ENCODE measurements around the gene FGGY.
A peak's percentile ranks its signal among the peaks of the same experiment; 100 is the strongest.

Gene FGGY

GRCh38 chr1:59695252-59695651 lies 398.4 kb downstream of the FGGY start:
- no peak overlapping the region for H3K27ac ChIP-seq
- no peaks in the 10 kb centered on the region for H3K9me3 ChIP-seq (ENCODE audit: severe bottlenecking)
- H3K27me3 ChIP-seq (ENCODE audit: insufficient read depth, low read depth, severe bottlenecking), result no peaks in the 10 kb centered on the region
- no peak overlapping the region for H3K4me3 ChIP-seq (ENCODE audit: low read depth, low read length)
- H3K36me3 ChIP-seq, result no peaks in the 10 kb centered on the region
- no peak for DNase-seq
- TF ChIP-seq, protein P1, sequence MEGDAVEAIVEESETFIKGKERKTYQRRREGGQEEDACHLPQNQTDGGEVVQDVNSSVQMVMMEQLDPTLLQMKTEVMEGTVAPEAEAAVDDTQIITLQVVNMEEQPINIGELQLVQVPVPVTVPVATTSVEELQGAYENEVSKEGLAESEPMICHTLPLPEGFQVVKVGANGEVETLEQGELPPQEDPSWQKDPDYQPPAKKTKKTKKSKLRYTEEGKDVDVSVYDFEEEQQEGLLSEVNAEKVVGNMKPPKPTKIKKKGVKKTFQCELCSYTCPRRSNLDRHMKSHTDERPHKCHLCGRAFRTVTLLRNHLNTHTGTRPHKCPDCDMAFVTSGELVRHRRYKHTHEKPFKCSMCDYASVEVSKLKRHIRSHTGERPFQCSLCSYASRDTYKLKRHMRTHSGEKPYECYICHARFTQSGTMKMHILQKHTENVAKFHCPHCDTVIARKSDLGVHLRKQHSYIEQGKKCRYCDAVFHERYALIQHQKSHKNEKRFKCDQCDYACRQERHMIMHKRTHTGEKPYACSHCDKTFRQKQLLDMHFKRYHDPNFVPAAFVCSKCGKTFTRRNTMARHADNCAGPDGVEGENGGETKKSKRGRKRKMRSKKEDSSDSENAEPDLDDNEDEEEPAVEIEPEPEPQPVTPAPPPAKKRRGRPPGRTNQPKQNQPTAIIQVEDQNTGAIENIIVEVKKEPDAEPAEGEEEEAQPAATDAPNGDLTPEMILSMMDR (IDR thresholded peaks at IDR 0.05; ENCODE audit: low read depth, low read length), result no peak

GRCh38 chr1:59696421-59697115 lies 399.7 kb downstream of the FGGY start:
- DNase-seq, result no peak
- H3K27me3 ChIP-seq (ENCODE audit: insufficient read depth, low read depth, severe bottlenecking), result no peaks in the 10 kb centered on the region
- H3K4me3 ChIP-seq (ENCODE audit: low read depth, low read length), result no peak overlapping the region
- TF ChIP-seq, protein P1 (IDR thresholded peaks at IDR 0.05; ENCODE audit: low read depth, low read length), result no peak
- H3K36me3 ChIP-seq, result no peaks in the 10 kb centered on the region
- no peak overlapping the region for H3K27ac ChIP-seq
- H3K9me3 ChIP-seq (ENCODE audit: severe bottlenecking), result no peaks in the 10 kb centered on the region

GRCh38 chr1:59697150-59697800 lies 400.4 kb downstream of the FGGY start:
- DNase-seq, result no peak
- Histone ChIP-seq H3K27ac (no peak overlapping the region), H3K4me3 (ENCODE audit: low read depth, low read length) (no peak overlapping the region), H3K27me3 (ENCODE audit: insufficient read depth, low read depth, severe bottlenecking) (no peaks in the 10 kb centered on the region), H3K9me3 (ENCODE audit: severe bottlenecking) (no peaks in the 10 kb centered on the region), H3K36me3 (no peaks in the 10 kb centered on the region)
- TF ChIP-seq, protein P1 (IDR thresholded peaks at IDR 0.05; ENCODE audit: low read depth, low read length), result no peak

GRCh38 chr1:59698386-59698785 lies 401.5 kb downstream of the FGGY start:
- DNase-seq, result no peak
- Histone ChIP-seq H3K4me3 (ENCODE audit: low read depth, low read length) (no peak overlapping the region), H3K36me3 (no peaks in the 10 kb centered on the region), H3K9me3 (ENCODE audit: severe bottlenecking) (no peaks in the 10 kb centered on the region), H3K27me3 (ENCODE audit: insufficient read depth, low read depth, severe bottlenecking) (no peaks in the 10 kb centered on the region), H3K27ac (no peak overlapping the region)
- TF ChIP-seq, protein P1 (IDR thresholded peaks at IDR 0.05; ENCODE audit: low read depth, low read length), result no peak

DNA sequence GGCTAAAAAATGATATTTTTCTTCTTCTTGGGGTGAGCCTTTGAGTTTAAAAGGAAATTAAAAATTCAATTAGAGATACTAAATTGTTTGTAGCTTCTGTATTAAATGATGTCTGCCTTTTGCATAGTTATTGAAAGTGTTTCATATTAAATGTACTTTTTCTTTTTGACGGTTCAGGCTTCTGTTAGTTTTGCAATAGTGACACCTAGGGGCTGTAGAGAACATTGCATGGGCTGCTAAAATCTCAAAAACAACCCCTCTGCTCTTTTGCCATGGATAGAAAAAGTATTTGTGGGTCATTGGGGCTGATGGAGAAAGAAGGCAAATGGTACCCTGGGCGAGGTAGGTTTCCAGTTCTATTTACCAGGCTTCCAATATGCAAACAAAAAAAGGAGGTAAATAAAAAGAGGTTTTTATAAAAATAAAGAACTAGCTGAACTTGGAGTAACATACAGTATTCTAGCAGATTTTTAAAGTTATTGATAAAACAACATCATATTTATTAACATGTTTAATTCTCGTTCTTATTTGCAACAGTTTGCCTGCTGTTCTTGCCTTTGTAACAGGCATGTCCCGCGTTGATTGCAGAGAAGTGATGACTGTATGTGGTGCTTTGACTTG lies 402.4 kb downstream of the FGGY start:
- Histone ChIP-seq H3K4me3 (ENCODE audit: low read depth, low read length) (no peak overlapping the region), H3K9me3 (ENCODE audit: severe bottlenecking) (no peaks in the 10 kb centered on the region), H3K36me3 (no peaks in the 10 kb centered on the region), H3K27me3 (ENCODE audit: insufficient read depth, low read depth, severe bottlenecking) (no peaks in the 10 kb centered on the region), H3K27ac (peak overlapping the region; percentile 4; the same call in 1 of the 2 replicates)
- TF ChIP-seq, protein P1 (IDR thresholded peaks at IDR 0.05; ENCODE audit: low read depth, low read length), result peak; percentile 63
- no peak for DNase-seq
